IMR-90 (cell line): ENCODE results near the gene DAGLA. TPM values are rescaled to one million over a fixed set of nuclear protein-coding genes. Genes with fewer than 3 reads are reported as not detected.
"Not testable (repeated sequence)": the region's sequence is repeated elsewhere in the genome, so short reads cannot be mapped to it uniquely, and the experiment has no call there.

Source experiments
- ATAC-seq: fragments of 200-7000 bp; cut with Tn5 transposase; 2 replicates; pipeline ENCODE4 v1.9.1; 2020; ENCODE audit warnings: low read depth, mild to moderate bottlenecking, moderate library complexity
- BruUV-seq: library from RNA; stranded (reverse); fragments of 400-500 nt; replicated peaks from 2 replicates; lab custom pipeline; 2021; lab: Mats Ljungman, UMichigan
- CTCF ChIA-PET: fragments of 300-600 bp; formaldehyde crosslinking; extraction: SDS; loops from one replicate; lab custom pipeline; 2021; ENCODE audit warnings: antibody characterized with exemption; lab: Yijun Ruan, JAX
- POLR2A ChIA-PET: fragments of 300-600 bp; sonication (Branson Sonifier 250); formaldehyde crosslinking; loops from one replicate; lab custom pipeline; 2022; ENCODE audit warnings: antibody characterized with exemption; ENCODE audit not compliant: unreplicated experiment; lab: Charles Lee
- DNase-seq: peaks from one replicate; pipeline ENCODE4 v3.0.0; 2013
- H2AFZ ChIP-seq: replicated peaks from 2 replicates; pipeline ENCODE3; 2013; ENCODE audit warnings: low read length, mild to moderate bottlenecking; ENCODE audit not compliant: poor library complexity
- H2AK5ac ChIP-seq: 2 replicates; pipeline ENCODE4 v1.6.1; 2013; ENCODE audit warnings: low read depth, low read length, inconsistent platforms
- H2AK9ac ChIP-seq: replicated peaks from 2 replicates; pipeline ENCODE3; 2013; ENCODE audit warnings: mild to moderate bottlenecking, low read depth, low read length, moderate library complexity; ENCODE audit not compliant: poor library complexity
- H2BK120ac ChIP-seq: 2 replicates; pipeline ENCODE4 v1.6.1; 2013; ENCODE audit warnings: low read depth, low read length, inconsistent platforms
- H2BK15ac ChIP-seq: 3 replicates; pipeline ENCODE4 v1.6.1; 2013; ENCODE audit warnings: low read depth, low read length, inconsistent platforms
- H2BK20ac ChIP-seq: 2 replicates; pipeline ENCODE4 v1.6.1; 2013; ENCODE audit warnings: low read depth, mild to moderate bottlenecking, inconsistent platforms, low read length, moderate library complexity
- H2BK5ac ChIP-seq: 2 replicates; pipeline ENCODE4 v1.6.1; 2013; ENCODE audit warnings: mild to moderate bottlenecking, low read depth, low read length, inconsistent platforms; ENCODE audit not compliant: poor library complexity, severe bottlenecking
- H3K14ac ChIP-seq: replicated peaks from 2 replicates; pipeline ENCODE4 v1.6.1; 2013; ENCODE audit warnings: low read depth, low read length, inconsistent platforms
- H3K18ac ChIP-seq: 2 replicates; pipeline ENCODE4 v1.6.1; 2013; ENCODE audit warnings: low read depth, low read length, control low read depth
- H3K23ac ChIP-seq: 2 replicates; pipeline ENCODE4 v1.6.1; 2013; ENCODE audit warnings: low read depth, low read length, inconsistent platforms
- H3K27ac ChIP-seq: 2 replicates; pipeline ENCODE4 v1.5.1; 2013; ENCODE audit warnings: mild to moderate bottlenecking, control low read depth, low read length; ENCODE audit not compliant: insufficient read depth
- H3K27me3 ChIP-seq: 2 replicates; pipeline ENCODE4 v1.6.1; 2013; ENCODE audit warnings: low read length; ENCODE audit not compliant: control insufficient read depth, insufficient read depth
- H3K36me3 ChIP-seq: 2 replicates; pipeline ENCODE4 v1.6.1; 2013; ENCODE audit warnings: low read length, mixed read lengths; ENCODE audit not compliant: control insufficient read depth, insufficient read depth
- H3K4ac ChIP-seq: 2 replicates; pipeline ENCODE4 v1.6.1; 2013; ENCODE audit warnings: low read depth, low read length, inconsistent platforms
- H3K4me1 ChIP-seq: 2 replicates; pipeline ENCODE4 v1.6.1; 2013; ENCODE audit warnings: low read length, mixed read lengths; ENCODE audit not compliant: control insufficient read depth, insufficient read depth
- H3K4me2 ChIP-seq: 2 replicates; pipeline ENCODE4 v1.6.1; 2013; ENCODE audit warnings: low read depth, mild to moderate bottlenecking, control low read depth, low read length, moderate library complexity
- H3K4me3 ChIP-seq: 2 replicates; pipeline ENCODE4 v1.5.1; 2013; ENCODE audit warnings: low read depth, mild to moderate bottlenecking, control low read depth, low read length, moderate library complexity; ENCODE audit not compliant: insufficient read depth
- H3K56ac ChIP-seq: 2 replicates; pipeline ENCODE4 v1.6.1; 2013; ENCODE audit warnings: low read length, inconsistent platforms; ENCODE audit not compliant: insufficient read depth; ENCODE audit errors: extremely low read depth
- H3K79me1 ChIP-seq, 2 experiments: 2 replicates each; pipeline ENCODE4 v1.6.1; 2013; ENCODE audit warnings: low read length in 2 of 2, inconsistent platforms in 1 of 2, low read depth in 1 of 2
- H3K9ac ChIP-seq: 2 replicates; pipeline ENCODE4 v1.6.1; 2013; ENCODE audit warnings: low read depth, low read length, control low read depth
- H3K9me1 ChIP-seq: 2 replicates; pipeline ENCODE4 v1.6.1; 2013; ENCODE audit warnings: low read length, inconsistent platforms; ENCODE audit not compliant: insufficient read depth
- H3K9me3 ChIP-seq: 2 replicates; pipeline ENCODE4 v1.6.1; 2013; ENCODE audit warnings: low read length; ENCODE audit not compliant: control insufficient read depth, insufficient read depth
- H4K20me1 ChIP-seq: 2 replicates; pipeline ENCODE4 v1.6.1; 2013; ENCODE audit warnings: low read length, inconsistent platforms; ENCODE audit not compliant: insufficient read depth
- H4K5ac ChIP-seq: 2 replicates; pipeline ENCODE4 v1.6.1; 2013; ENCODE audit warnings: mild to moderate bottlenecking, low read depth, low read length, control low read depth
- H4K8ac ChIP-seq, 2 experiments: 2 replicates each; pipeline ENCODE4 v1.6.1; 2013; ENCODE audit warnings: low read depth in 2 of 2, low read length in 2 of 2, control low read depth in 1 of 2, inconsistent platforms in 1 of 2
- H4K91ac ChIP-seq: 2 replicates; pipeline ENCODE4 v1.6.1; 2013; ENCODE audit warnings: low read depth, low read length, inconsistent platforms; ENCODE audit not compliant: insufficient read depth
- WGBS, 2 experiments: methylation state at CpG; one replicate each; pipeline versions ENCODE4 v1.1.5 to v1.1.7; 2013; ENCODE audit warnings: missing lambda C conversion rate in 2 of 2; ENCODE audit not compliant: insufficient read length in 1 of 2; ENCODE audit errors: extremely low coverage in 2 of 2; 5-methylcytosine and 5-hydroxymethylcytosine counted together
- dilution Hi-C: fragments of 300-500 bp; cut with HindIII; formaldehyde crosslinking; loops from one replicate; pipeline ENCODE4 v1.14.3; 2018; ENCODE audit warnings: low sequenced_read_pairs; ENCODE audit not compliant: unreplicated experiment
- in situ Hi-C: fragments of 300-500 bp; cut with MboI; formaldehyde crosslinking; loops from 3 replicates; pipeline ENCODE4 v1.14.3; 2019; ENCODE audit warnings: low sequenced_read_pairs, inconsistent platforms, mixed read lengths
- intact Hi-C: fragments of 100-400 bp; cut with micrococcal nuclease; formaldehyde crosslinking; loops from 2 replicates; pipeline ENCODE4 v1.10.0; 2022
- polyA plus RNA-seq, 3 experiments: library from polyadenylated mRNA; depleted of rRNA; stranded (reverse); fragments of >200 nt; gene quantifications; 2 replicates each; pipeline ENCODE4 v1.2.3, GENCODE V29; 2012; ENCODE audit warnings: low replicate concordance in 1 of 3
- total RNA-seq: library from RNA; depleted of rRNA; stranded (reverse); fragments of >200 nt; gene quantifications from 2 replicates; pipeline ENCODE4 v1.2.3, GENCODE V29; 2012

Gene DAGLA
- total and polyA plus RNA-seq, 2 of the 4 experiments (the other 2 are of a cell fraction): 0.90 to 3.8 TPM

DNA sequence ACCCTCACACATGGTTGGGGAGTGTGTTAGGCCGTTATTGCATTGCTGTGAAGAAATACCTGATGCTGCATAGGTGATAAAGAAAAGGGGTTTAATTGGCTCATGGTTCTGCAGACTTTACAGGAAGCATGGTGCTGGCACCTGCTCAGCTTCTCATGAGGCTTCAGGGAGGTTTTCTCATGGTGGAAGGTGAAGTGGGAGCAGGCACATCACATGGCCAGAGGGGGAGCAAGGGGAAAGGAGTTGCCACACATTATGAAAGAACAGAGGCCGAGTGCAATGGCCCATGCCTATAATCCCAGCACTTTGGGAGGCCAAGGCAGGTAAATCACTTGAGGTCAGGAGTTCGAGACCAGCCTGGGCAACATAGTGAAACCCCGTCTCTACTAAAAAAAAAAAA, 19.2 kb upstream of the DAGLA start:
- H3K79me1 ChIP-seq, H2AFZ ChIP-seq, POLR2A ChIA-PET, H2BK20ac ChIP-seq, H3K27ac ChIP-seq, H4K20me1 ChIP-seq, H2AK9ac ChIP-seq, H4K5ac ChIP-seq, intact Hi-C loops, H2AK5ac ChIP-seq, H3K4me2 ChIP-seq, in situ Hi-C loops, H3K9me1 ChIP-seq, H3K56ac ChIP-seq, H2BK5ac ChIP-seq, H3K4ac ChIP-seq, CTCF ChIA-PET, H3K18ac ChIP-seq, dilution Hi-C loops, H2BK15ac ChIP-seq, BruUV-seq, H3K4me1 ChIP-seq, H4K8ac ChIP-seq, H4K91ac ChIP-seq, H3K9me3 ChIP-seq, H2BK120ac ChIP-seq, ATAC-seq, H3K14ac ChIP-seq, H3K36me3 ChIP-seq, H3K9ac ChIP-seq, DNase-seq, H3K4me3 ChIP-seq, H3K23ac ChIP-seq: not testable (repeated sequence)
- WGBS, 2 experiments: no CpG with 5 or more reads among the region's 4 CpGs
- peaks cover 14% of the 10 kb centered on the region for H3K27me3 ChIP-seq
